ENCODE measurements around the gene MYLK4. TPM values are rescaled to one million over a fixed set of nuclear protein-coding genes. Genes with fewer than 3 reads are reported as not detected.

The MYLK4 gene
- total and polyA plus RNA-seq, 2 of the 13 experiments (the other 11 are each of a cell fraction or from before 2014, with no cell fraction given): 0.26 to 0.29 TPM

- POLR2A ChIA-PET: no interaction called here
- TF ChIP-seq HOXA9 (CRISPR knock-in tag; IDR thresholded peaks at IDR 0.05; ENCODE audit: borderline replicate concordance) (no peak), PHF8 (CRISPR knock-in tag; IDR thresholded peaks at IDR 0.05) (no peak), MLXIP (CRISPR knock-in tag; IDR thresholded peaks at IDR 0.05; ENCODE audit: borderline replicate concordance) (no peak), ZMYM4 (CRISPR knock-in tag; IDR thresholded peaks at IDR 0.05) (no peak), ZNF225 (CRISPR knock-in tag; IDR thresholded peaks at IDR 0.05) (no peak), NFAT5 (CRISPR knock-in tag; IDR thresholded peaks at IDR 0.05) (no peak), SOX6 (IDR thresholded peaks at IDR 0.05) (no peak), SOX6 (CRISPR knock-in tag; IDR thresholded peaks at IDR 0.05) (no peak), TBP (CRISPR knock-in tag; IDR thresholded peaks at IDR 0.05) (no peak), HMGA1 (CRISPR knock-in tag; conservative IDR thresholded peaks at IDR 0.05) (no peak), ZHX1 (CRISPR knock-in tag; IDR thresholded peaks at IDR 0.05; ENCODE audit: low read depth) (no peak), IRF1 (CRISPR knock-in tag; IDR thresholded peaks at IDR 0.05; ENCODE audit: low read depth) (no peak), PITX1 (CRISPR knock-in tag; IDR thresholded peaks at IDR 0.05) (no peak), ZKSCAN5 (CRISPR knock-in tag; IDR thresholded peaks at IDR 0.05) (no peak)
Observed at GRCh38 chr6:2725999-2726567, 24.6 kb downstream of the MYLK4 start.

More at GRCh38 chr6:2725999-2726567, 24.6 kb downstream of the MYLK4 start:
- CTCF ChIA-PET (ENCODE audit: low intra/inter-chr PET ratio, low total read pairs): no interaction called here
- H3K27ac ChIP-seq (ENCODE audit: extremely low read length, insufficient read depth, low read length): no peak overlapping the region
- no peaks in the 10 kb centered on the region for H3K4me1 ChIP-seq (ENCODE audit: insufficient read depth, low read length)
- H3K9ac ChIP-seq (ENCODE audit: insufficient read depth, low read depth, low read length): no peak overlapping the region
- no peaks in the 10 kb centered on the region for H3K36me3 ChIP-seq (replicated peaks in 1 of 2; ENCODE audit: control insufficient read depth in 1 of 2, insufficient read depth in 2 of 2, low read length in 2 of 2)
- H3K79me2 ChIP-seq (ENCODE audit: insufficient read depth, low read length): no peaks in the 10 kb centered on the region
- FAIRE-seq: no peak
- ATAC-seq: no peak
- peaks cover 2 to 18% of the 10 kb centered on the region in 2 experiments; a peak in 3 of 5 replicates for H3K27me3 ChIP-seq (ENCODE audit: control insufficient read depth in 1 of 2, insufficient read depth in 2 of 2, low read length in 2 of 2)
- H3K9me3 ChIP-seq (ENCODE audit: low read length): no peaks in the 10 kb centered on the region
- in situ Hi-C loops (cut with HindIII; ENCODE audit: extremely low pct_ligation_motif_present, low pct_unique_long_range_greater_than_20kb): no loop called here
- no peak overlapping the region for H2AFZ ChIP-seq (ENCODE audit: low read length)
- no peak overlapping the region for H3K4me3 ChIP-seq (replicated peaks in 1 of 3; ENCODE audit: insufficient read depth in 1 of 3, low read depth in 2 of 3, low read length in 3 of 3)
- 46% methylated on average over 8 of the region's 8 CpGs for WGBS (ENCODE audit: low lambda C conversion rate)
- H3K4me2 ChIP-seq (ENCODE audit: low read depth, low read length): no peak overlapping the region
- no peaks in the 10 kb centered on the region for H4K20me1 ChIP-seq (ENCODE audit: insufficient read depth, low read length)
- BruUV-seq (replicated peaks): no TSS peak
- intact Hi-C loops (cut with micrococcal nuclease; ENCODE audit: unreplicated experiment): no loop called here
- DNase-seq (ENCODE audit: low spot score): no peak

All from HepG2 (cell line).